ENCODE measurements around the gene TXNL1.

DNA sequence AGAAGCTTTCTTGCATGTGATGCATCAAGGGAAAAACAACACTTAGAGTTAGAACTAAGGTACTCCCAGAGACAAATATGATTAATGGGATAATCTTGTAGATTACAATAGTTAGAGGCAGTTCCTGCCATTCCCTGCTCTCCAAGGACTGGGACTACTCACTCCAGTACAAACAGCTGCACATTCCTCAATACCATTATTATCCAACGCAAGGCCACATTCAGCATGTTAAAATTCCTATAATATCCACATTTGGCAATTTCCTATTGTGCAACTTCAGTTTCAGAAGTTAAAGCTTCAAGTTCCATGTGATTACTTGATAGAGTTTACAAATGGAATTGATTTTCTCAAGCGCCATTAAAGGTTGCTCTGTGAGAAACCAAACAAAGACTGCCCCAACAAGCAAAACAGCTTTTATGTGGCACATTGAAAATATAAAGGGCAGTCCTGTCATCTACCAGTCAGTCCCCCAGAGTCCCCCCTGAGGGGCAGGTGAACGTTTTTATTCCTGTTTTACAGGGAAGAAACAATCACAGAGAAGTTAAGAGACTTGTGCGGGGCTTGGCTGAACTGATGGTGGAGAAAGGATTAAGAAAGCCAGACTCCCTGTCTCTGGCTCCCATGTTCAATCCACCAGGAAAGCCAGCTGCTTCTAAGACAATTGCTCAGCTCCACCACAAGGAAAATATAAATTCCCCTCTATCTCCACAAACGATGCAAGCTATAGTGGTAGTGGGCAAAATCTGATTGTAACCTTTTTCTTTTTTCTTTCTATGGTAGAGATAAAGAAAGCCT lies 72.6 kb downstream of the TXNL1 start:
- TF ChIP-seq CTCF (conservative IDR thresholded peaks at IDR 0.05 in 1 of 2, IDR thresholded peaks at IDR 0.05 in 1 of 2; ENCODE audit: extremely low read depth in 1 of 2, insufficient read depth in 1 of 2, low read depth in 1 of 2, low read length in 2 of 2) (no peak), EZH2 (IDR thresholded peaks at IDR 0.05; ENCODE audit: borderline replicate concordance, low read length) (no peak)
